ENCODE results near the gene SMARCAD1.

DNA sequence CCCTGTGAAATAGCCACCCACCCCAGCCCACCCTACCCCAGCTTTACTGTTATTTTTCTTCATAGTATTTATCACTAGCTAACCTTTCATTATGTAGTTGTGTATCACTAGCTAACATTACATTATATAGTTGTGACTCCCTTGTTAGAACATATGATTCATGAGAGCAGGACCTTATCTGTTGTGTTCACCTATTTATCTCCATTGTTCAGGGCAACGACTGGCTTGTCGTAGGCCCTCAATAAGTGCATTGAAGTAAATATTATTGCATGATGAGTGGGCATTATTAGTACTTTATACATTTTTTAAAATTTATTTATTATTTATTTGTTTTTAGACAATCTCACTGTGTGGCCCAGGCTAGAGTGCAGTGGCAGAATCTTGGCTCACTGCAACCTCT, 4.2 kb downstream of the SMARCAD1 start:
- TF ChIP-seq, protein P1, sequence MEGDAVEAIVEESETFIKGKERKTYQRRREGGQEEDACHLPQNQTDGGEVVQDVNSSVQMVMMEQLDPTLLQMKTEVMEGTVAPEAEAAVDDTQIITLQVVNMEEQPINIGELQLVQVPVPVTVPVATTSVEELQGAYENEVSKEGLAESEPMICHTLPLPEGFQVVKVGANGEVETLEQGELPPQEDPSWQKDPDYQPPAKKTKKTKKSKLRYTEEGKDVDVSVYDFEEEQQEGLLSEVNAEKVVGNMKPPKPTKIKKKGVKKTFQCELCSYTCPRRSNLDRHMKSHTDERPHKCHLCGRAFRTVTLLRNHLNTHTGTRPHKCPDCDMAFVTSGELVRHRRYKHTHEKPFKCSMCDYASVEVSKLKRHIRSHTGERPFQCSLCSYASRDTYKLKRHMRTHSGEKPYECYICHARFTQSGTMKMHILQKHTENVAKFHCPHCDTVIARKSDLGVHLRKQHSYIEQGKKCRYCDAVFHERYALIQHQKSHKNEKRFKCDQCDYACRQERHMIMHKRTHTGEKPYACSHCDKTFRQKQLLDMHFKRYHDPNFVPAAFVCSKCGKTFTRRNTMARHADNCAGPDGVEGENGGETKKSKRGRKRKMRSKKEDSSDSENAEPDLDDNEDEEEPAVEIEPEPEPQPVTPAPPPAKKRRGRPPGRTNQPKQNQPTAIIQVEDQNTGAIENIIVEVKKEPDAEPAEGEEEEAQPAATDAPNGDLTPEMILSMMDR (conservative IDR thresholded peaks at IDR 0.05 in 1 of 2, IDR thresholded peaks at IDR 0.05 in 1 of 2; ENCODE audit: low read depth in 1 of 2, low read length in 2 of 2) = no peak
- TF ChIP-seq EZH2 (IDR thresholded peaks at IDR 0.05; ENCODE audit: low read length, missing control alignments) = no peak
